ENCODE measurements around the gene ESPN. TPM values are rescaled to one million over a fixed set of nuclear protein-coding genes. Genes with fewer than 3 reads are reported as not detected.

ESPN gene
- total and polyA plus RNA-seq, 10 of the 15 experiments (the other 5 are each of a cell fraction or from before 2014, with no cell fraction given) = 0.18 to 0.71 (median 0.59) TPM; not detected in 7

- no peak overlapping the region for H3K4me3 ChIP-seq
- SMC1A ChIA-PET (ENCODE audit: uncharacterized antibody, unreplicated experiment) = no interaction called here
- CTCF ChIA-PET = interaction anchor here (0.6 to 1.3 kb wide), 3 partner anchors 9 to 45 kb away, joined by 3 to 5 read pairs (median 3); no protein-coding TSS in a partner anchor
- no peak overlapping the region for H3K27ac ChIP-seq (ENCODE audit: control insufficient read depth, insufficient read depth)
- no peak overlapping the region for H3K4me2 ChIP-seq (ENCODE audit: control insufficient read depth, insufficient read depth)
- H3K4me1 ChIP-seq (ENCODE audit: control insufficient read depth, insufficient read depth, low read length) = no peaks in the 10 kb centered on the region
- in situ Hi-C loops (cut with MboI) (no loop called here), intact Hi-C loops (cut with micrococcal nuclease; ENCODE audit: unreplicated experiment) (no loop called here)
- H4K20me1 ChIP-seq (ENCODE audit: control insufficient read depth, insufficient read depth) = no peaks in the 10 kb centered on the region
- H3K27me3 ChIP-seq (replicated peaks in 1 of 2; ENCODE audit: control insufficient read depth in 2 of 2, insufficient read depth in 2 of 2, low read length in 1 of 2) = peaks cover 0 to 3% of the 10 kb centered on the region in 2 experiments; a peak in 3 of 4 replicates
- FAIRE-seq (no peak), ATAC-seq (no peak), DNase-seq (ENCODE audit: low read depth, low spot score) (no peak)
- no peaks in the 10 kb centered on the region for H3K9me3 ChIP-seq (replicated peaks; ENCODE audit: control insufficient read depth, insufficient read depth, low read length)
- RAD21 ChIA-PET (ENCODE audit: unreplicated experiment) = interaction anchor here (1.0 kb wide), 1 partner anchor 59 kb away, joined by 3 read pairs; no protein-coding TSS in a partner anchor
- H3K36me3 ChIP-seq (ENCODE audit: control insufficient read depth in 2 of 2, insufficient read depth in 2 of 2, low read length in 1 of 2) = no peaks in the 10 kb centered on the region
- POLR2A ChIA-PET = no interaction called here
- no TSS peak for BruUV-seq (replicated peaks)
- no peak overlapping the region for H2AFZ ChIP-seq (ENCODE audit: control insufficient read depth, low read depth, low read length)
- 52% methylated on average over 30 of the region's 30 CpGs for WGBS (ENCODE audit: insufficient coverage, insufficient replicate concordance, low lambda C conversion rate, missing lambda C conversion rate)
- no peak for TF ChIP-seq KAT2A (conservative IDR thresholded peaks at IDR 0.05; ENCODE audit: control insufficient read depth, low read depth, low read length)
- TF ChIP-seq CBX3 (IDR thresholded peaks at IDR 0.05; ENCODE audit: borderline replicate concordance, low read depth) = no peak
- TF ChIP-seq SRF (IDR thresholded peaks at IDR 0.05; ENCODE audit: low read depth in 2 of 2, low read length in 2 of 2) = no peak
- TF ChIP-seq BMI1 (IDR thresholded peaks at IDR 0.05; ENCODE audit: borderline replicate concordance) = no peak
- H3K9ac ChIP-seq (ENCODE audit: control insufficient read depth, insufficient read depth, low read length) = no peak overlapping the region
- no peaks in the 10 kb centered on the region for H3K79me2 ChIP-seq (ENCODE audit: control insufficient read depth, insufficient read depth, low read length)
Measured at GRCh38 chr1:6467744-6468688, 43.4 kb downstream of the ESPN start.

Measured in GM12878 (cell line).